Lung microvascular endothelial cell (primary cell): ENCODE data around the gene AMN. TPM values are rescaled to one million over a fixed set of nuclear protein-coding genes. Genes with fewer than 3 reads are reported as not detected.
A peak's percentile ranks its signal among the peaks of the same experiment; 100 is the strongest.
"Not testable (repeated sequence)": the region's sequence is repeated elsewhere in the genome, so short reads cannot be mapped to it uniquely, and the experiment has no call there.

Experiments
- DNase-seq, 2 donors: peaks; one replicate each; pipeline versions ENCODE4 v3.0.0 to v3.0.0-alpha.2; 2010; ENCODE audit warnings: low read depth in 2 of 2
- total RNA-seq: library from RNA; depleted of rRNA; stranded (reverse); fragments of >200 nt; gene quantifications from 2 replicates; pipeline ENCODE4 v1.2.1, GENCODE V29; 2014

AMN gene
- total RNA-seq, 1 donor from 2014 or later, result 0.20 TPM

GRCh38 chr14:102911991-102912761 is 10.3 kb upstream of the AMN start:
- no peak for DNase-seq

DNA sequence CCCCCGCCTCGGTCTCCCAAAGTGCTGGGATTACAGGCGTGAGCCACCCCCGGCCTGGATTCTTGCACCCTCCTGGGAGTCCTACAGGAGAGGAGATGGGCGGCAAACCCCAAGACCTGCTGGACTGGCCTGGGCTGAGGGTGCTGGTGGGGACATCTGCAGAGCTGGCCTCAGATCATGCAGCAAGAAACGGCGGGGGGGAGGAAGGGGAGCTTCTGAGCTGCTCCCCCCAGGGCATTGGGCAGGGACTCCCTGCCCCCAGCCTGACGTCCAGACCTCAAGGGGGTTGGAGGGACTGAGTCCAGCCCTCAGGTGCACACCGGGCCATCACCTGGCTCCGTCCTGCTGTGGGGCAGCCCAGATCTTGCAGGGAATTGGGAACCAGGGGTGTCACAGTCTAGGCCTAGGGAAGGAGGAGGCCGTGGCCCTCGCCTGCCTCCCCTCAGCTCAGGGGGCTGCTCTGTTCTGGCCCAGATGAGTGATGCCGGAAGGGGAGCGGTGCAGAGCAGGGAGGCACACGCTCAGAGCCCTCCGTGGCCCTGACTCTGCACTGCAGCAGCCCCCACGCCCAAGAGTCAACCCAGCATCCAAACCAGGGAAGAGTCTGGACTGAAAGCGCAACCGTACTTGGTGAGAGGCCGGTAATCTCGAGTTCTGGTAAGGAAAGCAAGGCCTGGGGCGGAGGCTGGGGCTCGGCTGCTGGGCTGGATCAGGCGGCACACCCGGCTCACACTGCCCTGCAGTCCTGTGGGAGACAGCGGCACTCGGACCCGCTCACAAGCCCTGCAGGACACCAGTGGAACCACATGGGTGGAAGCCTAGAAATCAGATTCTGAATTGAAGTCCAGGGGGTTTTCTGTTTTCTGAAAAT is 8.9 kb upstream of the AMN start:
- DNase-seq, result no peak

- DNase-seq, result no peak
Observed at GRCh38 chr14:102914474-102915291, 7.8 kb upstream of the AMN start.

DNA sequence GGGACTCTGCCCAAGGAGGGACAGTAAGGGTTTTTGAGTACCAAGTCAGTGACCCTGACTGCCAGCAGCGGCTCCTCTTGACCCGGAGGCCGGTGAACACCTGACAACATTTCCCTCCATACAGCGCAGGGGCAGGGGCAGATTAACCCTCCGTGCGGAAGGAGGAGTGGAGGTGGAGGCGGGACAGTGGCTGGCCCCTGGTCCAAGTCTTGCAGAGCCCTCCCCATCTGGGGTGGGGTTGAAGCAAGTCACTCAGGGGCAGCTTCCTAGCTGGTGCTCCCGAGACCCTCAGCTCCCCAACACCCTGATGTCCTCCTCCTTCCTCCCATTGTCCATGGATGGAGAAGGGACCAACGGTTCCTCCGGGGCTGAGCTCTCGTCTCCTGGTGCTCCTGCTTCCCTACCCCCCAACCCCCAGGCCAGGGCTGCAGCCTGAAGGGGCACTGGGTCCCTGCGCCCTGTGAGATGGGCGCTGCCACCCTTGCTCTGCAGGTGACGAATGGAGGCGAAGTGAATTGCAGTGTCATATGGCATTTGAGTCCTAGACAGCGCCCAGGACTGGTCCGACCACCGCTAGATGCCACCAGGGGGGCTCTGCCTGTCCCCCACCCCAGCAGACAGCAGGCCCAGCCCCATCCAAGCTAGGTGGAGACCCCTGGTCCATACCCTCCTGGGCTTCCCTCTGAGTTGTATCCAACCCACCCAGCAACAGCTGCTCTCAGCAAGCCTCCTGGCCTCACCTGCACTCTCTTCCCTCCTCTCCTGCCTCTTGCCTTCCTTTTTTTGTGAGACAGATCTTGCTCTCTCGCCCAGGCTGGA is 7.0 kb upstream of the AMN start:
- no peak for DNase-seq

DNA sequence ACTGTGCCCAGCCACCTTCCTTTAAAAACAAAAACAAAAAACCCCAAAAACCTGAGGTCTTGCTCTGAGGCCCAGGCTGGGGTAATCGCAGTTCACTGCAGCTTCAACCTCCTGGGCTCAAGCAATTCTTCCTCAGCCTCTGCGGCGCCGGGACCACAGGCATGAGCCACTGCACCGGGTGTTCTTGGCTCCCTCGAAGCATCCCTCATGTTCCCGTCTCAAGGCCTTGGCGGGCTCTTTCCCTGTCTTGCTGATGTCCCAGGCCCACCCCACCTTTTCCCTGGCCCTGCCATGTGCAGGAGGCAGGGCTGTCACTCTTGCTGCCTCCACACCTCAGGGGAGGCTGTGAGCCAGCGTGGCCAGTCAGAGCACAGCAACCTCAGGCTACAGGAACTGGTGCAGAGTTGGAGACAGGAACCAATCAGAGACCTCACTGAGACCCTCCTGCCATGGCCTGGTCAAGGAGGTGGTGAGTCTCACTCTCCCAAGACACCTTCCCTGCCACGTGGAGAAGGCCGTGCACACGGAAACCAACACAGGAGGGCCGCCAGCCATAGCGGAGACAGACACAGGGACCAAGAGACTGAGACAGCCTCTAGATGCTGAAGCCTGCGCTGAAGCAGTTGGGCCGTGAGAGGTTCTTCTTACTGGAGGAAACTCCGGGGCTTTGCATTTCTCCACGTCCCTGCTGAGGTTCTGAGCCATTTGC is 6.0 kb upstream of the AMN start:
- DNase-seq, result no peak

DNA sequence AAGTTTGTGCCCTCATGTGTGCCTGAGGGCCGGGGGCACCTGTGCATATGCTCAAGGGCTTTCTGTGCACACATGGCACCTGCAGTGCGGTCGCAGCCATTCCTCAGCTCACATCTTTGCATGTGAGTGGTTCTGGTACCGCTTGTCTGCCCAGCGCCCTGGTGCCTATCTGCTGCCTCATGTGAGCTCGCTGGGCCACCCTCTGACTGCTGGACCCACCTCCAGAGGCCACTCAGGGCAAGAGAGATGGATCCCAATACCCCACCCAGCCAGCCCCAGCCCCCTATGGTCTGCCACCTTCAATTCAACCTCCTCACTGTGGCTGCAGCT is 5.4 kb upstream of the AMN start:
- no peak for DNase-seq

DNA sequence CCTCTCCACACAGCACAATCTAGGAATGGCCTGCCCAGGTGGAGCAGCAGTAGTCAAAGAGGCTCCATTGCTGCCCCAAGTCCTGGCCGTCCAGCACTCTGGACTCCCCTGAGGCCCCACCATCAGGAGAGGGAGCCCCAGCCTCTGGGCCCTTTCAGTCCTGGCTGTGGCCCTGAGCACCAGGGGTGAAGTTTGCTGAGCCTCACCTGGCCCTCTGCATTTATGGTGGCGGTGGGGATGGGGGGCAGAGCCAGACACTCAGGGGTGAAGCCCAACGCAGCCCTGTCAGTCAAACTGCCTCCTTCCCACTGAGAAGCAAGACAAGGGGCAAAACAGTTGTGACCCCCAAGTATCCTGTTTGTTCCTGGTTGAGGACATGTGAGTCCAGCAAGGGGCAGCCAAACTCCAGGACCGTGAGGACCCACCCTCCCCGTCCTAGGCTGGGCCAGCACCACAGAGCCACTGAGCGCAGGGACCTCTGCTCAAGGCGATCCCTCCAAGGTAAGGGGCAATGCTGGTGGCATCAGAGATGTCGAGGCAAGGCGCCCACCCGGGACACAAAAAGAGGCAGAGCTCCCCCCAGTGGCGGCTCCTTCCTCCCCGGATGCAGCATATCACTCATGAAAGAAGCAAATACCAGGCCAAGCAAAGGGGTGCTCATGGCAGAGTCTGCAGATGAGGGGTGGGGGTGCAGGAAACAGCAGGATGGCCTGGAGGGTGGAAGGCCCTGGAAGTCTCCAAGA is 4.8 kb upstream of the AMN start:
- DNase-seq, result peak; percentile 41 to 65

DNA sequence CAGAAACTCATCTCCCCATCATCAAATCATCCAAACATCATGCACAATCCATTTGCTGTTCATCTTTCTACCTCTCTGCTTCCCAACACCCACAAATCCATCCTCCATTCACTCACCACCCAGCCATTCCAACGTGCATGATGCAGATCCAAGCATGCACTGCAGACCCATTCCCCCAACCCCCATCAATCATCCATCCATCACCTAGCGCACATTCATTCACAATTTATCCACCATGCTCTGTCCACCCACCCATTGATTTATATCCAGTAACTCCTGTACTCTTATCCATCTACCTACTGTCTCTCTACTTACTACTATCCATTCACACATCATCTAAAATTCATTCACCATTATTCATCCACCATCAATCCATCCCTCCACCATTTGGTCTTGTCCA is 4.0 kb upstream of the AMN start:
- no peak for DNase-seq

- no peak for DNase-seq
Observed at GRCh38 chr14:102920273-102920997, 2.0 kb upstream of the AMN start.

DNA sequence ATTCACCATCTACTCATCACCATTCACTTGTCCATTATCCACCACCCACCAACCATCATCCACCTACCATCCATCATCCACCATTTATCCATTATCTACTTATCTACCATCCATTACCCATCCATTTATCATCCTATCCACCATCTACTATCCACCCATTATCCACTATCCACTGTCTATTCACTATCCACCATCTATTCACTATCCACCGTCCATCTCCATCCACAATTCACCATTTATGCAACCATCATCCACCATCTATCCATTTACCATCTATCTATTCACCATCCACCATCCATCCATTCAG is 1.5 kb upstream of the AMN start:
- no peak for DNase-seq

DNA sequence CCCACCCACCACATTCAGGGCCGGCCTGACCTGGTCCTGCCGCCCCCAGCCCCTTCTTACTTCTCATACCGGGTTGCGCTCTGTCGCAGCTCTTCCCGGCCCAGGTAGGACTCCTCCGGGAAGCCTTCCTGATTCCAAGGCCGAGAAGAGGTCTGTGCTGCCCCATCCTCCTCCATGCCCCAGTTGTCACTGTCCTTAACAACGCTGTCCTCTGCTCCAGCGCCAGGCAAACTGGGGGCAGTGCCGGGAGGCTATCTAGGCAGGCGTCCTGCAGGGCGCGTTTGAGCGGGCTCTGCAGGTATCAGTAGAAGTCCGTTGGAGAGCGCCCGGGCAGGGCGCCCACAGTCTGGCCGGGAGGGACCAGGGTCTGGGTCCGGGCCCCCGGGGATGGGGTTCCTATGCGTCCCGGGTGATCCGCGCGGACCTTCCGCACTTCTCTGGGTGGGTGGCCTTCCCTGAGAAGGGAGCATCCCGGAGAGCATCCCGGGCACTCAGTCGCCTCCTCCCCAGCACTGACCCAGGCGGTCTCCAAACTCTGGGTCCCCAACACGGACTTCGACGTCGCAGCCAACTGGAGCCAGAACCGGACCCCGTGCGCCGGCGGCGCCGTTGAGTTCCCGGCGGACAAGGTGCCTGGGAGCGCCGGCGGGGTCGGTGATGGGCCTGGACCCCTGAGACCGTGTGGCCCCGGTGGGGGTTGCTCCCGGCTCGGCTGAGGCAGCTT is 900 bp downstream of the AMN start:
- DNase-seq, result no peak

- DNase-seq, result no peak
Observed at GRCh38 chr14:102923925-102924486, 1.5 kb downstream of the AMN start.

DNA sequence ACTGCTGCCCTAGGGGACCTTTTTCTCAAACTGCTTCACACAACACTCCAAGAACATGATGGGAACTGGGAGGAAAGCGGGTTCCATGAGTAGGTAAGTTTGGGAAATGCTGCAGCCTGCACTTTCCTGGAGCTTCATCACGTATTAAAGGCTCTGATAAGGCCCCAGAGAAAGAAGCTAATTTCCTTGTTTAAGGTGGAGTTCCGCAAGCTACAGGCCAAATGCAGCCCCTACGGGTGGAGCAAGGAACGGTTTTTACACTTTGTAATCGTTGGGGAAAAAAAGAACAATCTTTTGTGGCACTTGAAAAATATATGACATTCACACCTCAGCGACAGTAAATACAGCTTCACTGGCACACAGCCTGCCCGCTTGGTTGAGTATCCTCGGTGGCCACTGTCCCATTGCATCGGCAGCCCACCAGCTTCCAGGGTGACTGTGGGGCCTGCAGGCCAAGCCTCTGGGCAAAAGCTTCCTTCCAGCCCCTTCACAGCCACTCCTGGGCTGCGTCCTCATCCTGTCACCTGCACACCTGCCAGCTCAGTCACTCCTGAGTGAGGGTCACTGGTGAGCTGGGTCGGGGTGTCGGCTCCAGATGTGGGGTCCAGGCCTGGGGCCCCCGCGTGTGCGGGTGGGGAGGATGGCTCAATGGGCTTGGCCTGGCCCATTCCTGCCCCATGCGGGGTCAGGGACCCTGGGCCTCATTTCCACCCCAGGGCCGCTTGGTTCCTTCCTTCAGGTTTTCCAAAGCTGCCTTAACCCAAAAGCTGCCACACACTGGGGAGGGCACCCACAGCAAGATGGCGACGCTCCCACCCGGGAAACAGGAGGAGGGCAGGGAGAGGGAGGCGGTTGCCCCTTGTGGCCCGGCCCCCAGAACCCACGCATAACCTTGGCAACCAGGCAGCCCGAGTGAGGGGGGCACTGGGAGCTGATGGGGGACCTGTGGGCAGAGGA is 2.4 kb downstream of the AMN start:
- DNase-seq, result no peak

GRCh38 chr14:102925646-102926045 is 3.2 kb downstream of the AMN start:
- DNase-seq, result no peak

GRCh38 chr14:102926104-102926503 is 3.6 kb downstream of the AMN start:
- DNase-seq, result no peak

DNA sequence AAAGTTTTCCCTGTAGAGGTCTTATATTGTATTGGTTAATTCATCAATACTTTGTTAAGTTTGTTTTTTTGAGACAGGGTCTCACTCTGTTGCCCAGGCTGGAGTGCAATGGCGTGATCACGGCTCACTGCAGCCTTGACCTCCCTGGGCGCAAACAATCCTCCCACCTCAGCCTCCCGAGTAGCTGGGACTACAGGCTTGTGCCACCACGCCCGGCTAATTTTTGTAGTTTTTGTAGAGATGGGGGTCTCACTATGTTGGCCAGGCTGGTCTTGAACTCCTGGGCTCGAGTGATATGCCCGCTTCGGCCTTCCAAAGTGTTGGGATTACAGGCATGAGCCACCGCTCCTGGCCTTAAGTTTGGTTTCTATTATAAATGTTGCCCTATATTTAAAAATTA is 4.4 kb downstream of the AMN start:
- DNase-seq, result not testable (repeated sequence)

DNA sequence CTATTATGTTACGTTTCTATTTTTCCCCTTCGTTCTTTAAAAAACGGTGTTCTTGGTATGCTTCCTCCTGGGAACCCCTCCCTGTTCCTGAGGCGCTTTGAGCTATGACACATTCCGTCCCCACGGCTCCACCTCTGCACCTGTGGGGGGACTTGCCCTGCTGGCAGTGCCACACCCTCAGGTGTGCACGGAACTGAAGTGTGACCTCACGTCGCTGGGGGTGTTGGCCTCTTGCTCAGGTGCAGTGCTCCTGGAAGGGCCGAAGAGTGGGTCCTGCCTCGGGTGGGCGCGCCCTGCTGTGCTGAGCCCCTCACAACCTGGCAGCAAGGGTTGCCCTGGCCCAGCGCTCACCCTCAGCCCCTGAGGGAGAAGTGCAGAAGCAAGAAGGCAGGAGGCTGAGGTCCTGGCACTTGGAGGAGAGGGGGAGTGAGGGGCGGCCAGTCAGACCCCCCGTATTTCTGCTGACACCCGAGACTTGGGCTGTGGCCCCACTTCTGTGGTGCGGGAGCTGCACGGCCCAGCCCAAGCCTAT is 4.9 kb downstream of the AMN start:
- no peak for DNase-seq
